Neural cell (in vitro differentiated cells): ENCODE data around the gene DCXR. TPM values are rescaled to one million over a fixed set of nuclear protein-coding genes. Genes with fewer than 3 reads are reported as not detected.

Source experiments
- H2AFZ ChIP-seq: fragments of 200-600, 300-800 bp; sonication (generic), shearing (Covaris generic); 2 replicates; pipeline ENCODE4 v1.6.0; 2014; ENCODE audit warnings: low read depth, mild to moderate bottlenecking, antibody characterized with exemption, low read length, moderate library complexity
- H3F3A ChIP-seq: fragments of 200-600 bp; shearing (Covaris generic); 2 replicates; pipeline ENCODE4 v1.6.1; 2016; ENCODE audit warnings: mild to moderate bottlenecking, moderate library complexity, mixed read lengths, antibody characterized with exemption, low read length; ENCODE audit not compliant: insufficient read depth, poor library complexity, severe bottlenecking
- H3K27ac ChIP-seq: fragments of 200-600, 300-800 bp; sonication (generic), shearing (Covaris generic); 2 replicates; pipeline ENCODE4 v1.5.1; 2014; ENCODE audit warnings: mild to moderate bottlenecking, low read length, moderate library complexity
- H3K27me3 ChIP-seq: fragments of 300-800, 200-600 bp; sonication (generic), shearing (Covaris generic); 2 replicates; pipeline ENCODE4 v1.6.0; 2014; ENCODE audit warnings: mild to moderate bottlenecking, low read depth, low read length, moderate library complexity; ENCODE audit not compliant: insufficient read depth
- H3K36me3 ChIP-seq: fragments of 300-800, 200-600 bp; sonication (generic), shearing (Covaris generic); 2 replicates; pipeline ENCODE4 v1.5.1; 2014; ENCODE audit warnings: mild to moderate bottlenecking, antibody characterized with exemption, low read length, moderate library complexity; ENCODE audit not compliant: insufficient read depth
- H3K4me2 ChIP-seq: fragments of 300-800, 200-600 bp; sonication (generic), shearing (Covaris generic); 2 replicates; pipeline ENCODE4 v1.6.0; 2014; ENCODE audit warnings: mild to moderate bottlenecking, low read length
- H3K4me3 ChIP-seq: fragments of 300-800, 200-600 bp; sonication (generic), shearing (Covaris generic); 2 replicates; pipeline ENCODE4 v1.5.1; 2014; ENCODE audit warnings: mild to moderate bottlenecking, low read length, moderate library complexity
- H3K79me2 ChIP-seq: fragments of 200-600 bp; shearing (Covaris generic); replicated peaks from 2 replicates; pipeline ENCODE4 v1.6.0; 2014; ENCODE audit warnings: mild to moderate bottlenecking, low read length, moderate library complexity; ENCODE audit not compliant: insufficient read depth
- H3K9ac ChIP-seq: fragments of 300-800, 200-600 bp; sonication (generic), shearing (Covaris generic); 2 replicates; pipeline ENCODE4 v1.6.1; 2016; ENCODE audit warnings: mild to moderate bottlenecking, low read length, mixed read lengths
- H3K9me2 ChIP-seq: fragments of 200-600 bp; shearing (Covaris generic); 2 replicates; pipeline ENCODE4 v1.6.1; 2016; ENCODE audit warnings: mild to moderate bottlenecking, low read length, mixed read lengths; ENCODE audit not compliant: insufficient read depth
- H3K9me3 ChIP-seq: fragments of 200-600, 300-800 bp; sonication (generic), shearing (Covaris generic); 2 replicates; pipeline ENCODE4 v1.6.1; 2016; ENCODE audit warnings: mild to moderate bottlenecking, mixed run types, low read length, moderate library complexity, mixed read lengths
- H4K20me1 ChIP-seq: fragments of 200-600 bp; shearing (Covaris generic); 2 replicates; pipeline ENCODE4 v1.6.1; 2016; ENCODE audit warnings: mild to moderate bottlenecking, mixed run types; ENCODE audit not compliant: insufficient read depth
- CTCF ChIP-seq: fragments of 450-650 bp; IDR thresholded peaks from 2 replicates; pipeline ENCODE4 v1.5.1; 2014; ENCODE audit warnings: antibody characterized with exemption, mild to moderate bottlenecking, moderate library complexity; ENCODE audit not compliant: poor library complexity, severe bottlenecking
- EP300 ChIP-seq: fragments of 450-650 bp; conservative IDR thresholded peaks from 2 replicates; pipeline ENCODE4 v1.6.1; 2014; ENCODE audit warnings: antibody characterized with exemption, mild to moderate bottlenecking, moderate library complexity; ENCODE audit not compliant: poor library complexity, severe bottlenecking
- EZH2 ChIP-seq: fragments of 200-600, 300-800 bp; shearing (Covaris generic), sonication (generic); IDR thresholded peaks from 2 replicates; pipeline ENCODE4 v1.6.1; 2014; ENCODE audit warnings: antibody characterized with exemption, low read length, borderline replicate concordance, mild to moderate bottlenecking; ENCODE audit not compliant: insufficient read depth, poor library complexity, severe bottlenecking
- MXI1 ChIP-seq: fragments of 450-650 bp; conservative IDR thresholded peaks from 2 replicates; pipeline ENCODE4 v1.6.1; 2014; ENCODE audit warnings: antibody characterized with exemption, mild to moderate bottlenecking; ENCODE audit not compliant: poor library complexity, severe bottlenecking
- POLR2AphosphoS5 ChIP-seq: IDR thresholded peaks from 2 replicates; pipeline ENCODE4 v1.6.1; 2012
- RAD21 ChIP-seq: fragments of 450-650 bp; conservative IDR thresholded peaks from 2 replicates; pipeline ENCODE4 v1.6.1; 2014; ENCODE audit warnings: antibody characterized with exemption, mild to moderate bottlenecking, moderate library complexity
- SMC3 ChIP-seq: fragments of 450-650 bp; conservative IDR thresholded peaks from 2 replicates; pipeline ENCODE4 v1.6.1; 2014; ENCODE audit warnings: antibody characterized with exemption, mild to moderate bottlenecking, moderate library complexity; ENCODE audit not compliant: poor library complexity
- TAF1 ChIP-seq: IDR thresholded peaks from 2 replicates; pipeline ENCODE4 v1.6.1; 2012; ENCODE audit warnings: low read depth
- polyA plus RNA-seq: library from polyadenylated mRNA; depleted of rRNA; stranded (reverse); fragments of >200 nt; gene quantifications from 2 replicates; pipeline ENCODE4 v1.2.3, GENCODE V29; 2014
- TF ChIP-seq, protein P1 (sequence below): IDR thresholded peaks from 2 replicates; pipeline ENCODE4 v1.6.1; 2012; ENCODE audit warnings: borderline replicate concordance

The DCXR gene
- polyA plus RNA-seq, 1 donor from 2014 or later: 129 TPM

GRCh38 chr17:82015311-82015971 is 22.1 kb downstream of the DCXR start:
- Histone ChIP-seq H3K27me3 (no peaks in the 10 kb centered on the region), H3K27ac (no peak overlapping the region), H4K20me1 (no peaks in the 10 kb centered on the region), H3K9me3 (no peaks in the 10 kb centered on the region), H3K4me2 (no peak overlapping the region), H2AFZ (no peak overlapping the region), H3K36me3 (no peaks in the 10 kb centered on the region), H3K79me2 (no peaks in the 10 kb centered on the region), H3K4me3 (no peak overlapping the region), H3K9me2 (no peaks in the 10 kb centered on the region), H3K9ac (no peak overlapping the region), H3F3A (no peaks in the 10 kb centered on the region)
- TF ChIP-seq MXI1 (no peak), RAD21 (no peak), EZH2 (no peak), SMC3 (no peak), POLR2AphosphoS5 (no peak), CTCF (no peak), EP300 (no peak)
- TF ChIP-seq, protein P1, sequence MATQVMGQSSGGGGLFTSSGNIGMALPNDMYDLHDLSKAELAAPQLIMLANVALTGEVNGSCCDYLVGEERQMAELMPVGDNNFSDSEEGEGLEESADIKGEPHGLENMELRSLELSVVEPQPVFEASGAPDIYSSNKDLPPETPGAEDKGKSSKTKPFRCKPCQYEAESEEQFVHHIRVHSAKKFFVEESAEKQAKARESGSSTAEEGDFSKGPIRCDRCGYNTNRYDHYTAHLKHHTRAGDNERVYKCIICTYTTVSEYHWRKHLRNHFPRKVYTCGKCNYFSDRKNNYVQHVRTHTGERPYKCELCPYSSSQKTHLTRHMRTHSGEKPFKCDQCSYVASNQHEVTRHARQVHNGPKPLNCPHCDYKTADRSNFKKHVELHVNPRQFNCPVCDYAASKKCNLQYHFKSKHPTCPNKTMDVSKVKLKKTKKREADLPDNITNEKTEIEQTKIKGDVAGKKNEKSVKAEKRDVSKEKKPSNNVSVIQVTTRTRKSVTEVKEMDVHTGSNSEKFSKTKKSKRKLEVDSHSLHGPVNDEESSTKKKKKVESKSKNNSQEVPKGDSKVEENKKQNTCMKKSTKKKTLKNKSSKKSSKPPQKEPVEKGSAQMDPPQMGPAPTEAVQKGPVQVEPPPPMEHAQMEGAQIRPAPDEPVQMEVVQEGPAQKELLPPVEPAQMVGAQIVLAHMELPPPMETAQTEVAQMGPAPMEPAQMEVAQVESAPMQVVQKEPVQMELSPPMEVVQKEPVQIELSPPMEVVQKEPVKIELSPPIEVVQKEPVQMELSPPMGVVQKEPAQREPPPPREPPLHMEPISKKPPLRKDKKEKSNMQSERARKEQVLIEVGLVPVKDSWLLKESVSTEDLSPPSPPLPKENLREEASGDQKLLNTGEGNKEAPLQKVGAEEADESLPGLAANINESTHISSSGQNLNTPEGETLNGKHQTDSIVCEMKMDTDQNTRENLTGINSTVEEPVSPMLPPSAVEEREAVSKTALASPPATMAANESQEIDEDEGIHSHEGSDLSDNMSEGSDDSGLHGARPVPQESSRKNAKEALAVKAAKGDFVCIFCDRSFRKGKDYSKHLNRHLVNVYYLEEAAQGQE: no peak

GRCh38 chr17:82014971-82015310 is 22.6 kb downstream of the DCXR start:
- Histone ChIP-seq H4K20me1 (no peaks in the 10 kb centered on the region), H3K27ac (no peak overlapping the region), H3K27me3 (no peaks in the 10 kb centered on the region), H3F3A (no peaks in the 10 kb centered on the region), H3K79me2 (no peaks in the 10 kb centered on the region), H3K4me2 (no peak overlapping the region), H2AFZ (no peak overlapping the region), H3K4me3 (no peak overlapping the region), H3K9me2 (no peaks in the 10 kb centered on the region), H3K9ac (no peak overlapping the region), H3K9me3 (no peaks in the 10 kb centered on the region), H3K36me3 (no peaks in the 10 kb centered on the region)
- no peak for TF ChIP-seq EP300
- no peak for TF ChIP-seq CTCF
- no peak for TF ChIP-seq SMC3
- TF ChIP-seq EZH2: no peak
- no peak for TF ChIP-seq POLR2AphosphoS5
- no peak for TF ChIP-seq TAF1
- no peak for TF ChIP-seq RAD21
- TF ChIP-seq, protein P1: no peak
- no peak for TF ChIP-seq MXI1
